Neural progenitor cell (in vitro differentiated cells): Measurements from ENCODE around the gene PRDM16. TPM values are rescaled to one million over a fixed set of nuclear protein-coding genes. Genes with fewer than 3 reads are reported as not detected.
A peak's percentile ranks its signal among the peaks of the same experiment; 100 is the strongest.

Experiments
- DNase-seq: peaks from one replicate; pipeline ENCODE4 v3.0.0-alpha.2; 2016; ENCODE audit warnings: low spot score
- H2AFZ ChIP-seq: fragments of 200-600 bp; sonication (generic); replicated peaks from 2 replicates; pipeline ENCODE4 v1.6.1; 2016; ENCODE audit warnings: antibody characterized with exemption
- H3F3A ChIP-seq: fragments of 200-600 bp; sonication (generic); 2 replicates; pipeline ENCODE4 v1.6.1; 2016; ENCODE audit warnings: antibody characterized with exemption, low read depth
- H3K27ac ChIP-seq: fragments of 200-600 bp; sonication (generic); 2 replicates; pipeline ENCODE4 v1.5.1; 2016; ENCODE audit warnings: mild to moderate bottlenecking
- H3K27me3 ChIP-seq: fragments of 200-600 bp; sonication (generic); 2 replicates; pipeline ENCODE4 v1.6.1; 2016; ENCODE audit warnings: mild to moderate bottlenecking, moderate library complexity
- H3K36me3 ChIP-seq: fragments of 200-600 bp; sonication (generic); 2 replicates; pipeline ENCODE4 v1.5.1; 2016
- H3K4me1 ChIP-seq: fragments of 200-600 bp; sonication (generic); 2 replicates; pipeline ENCODE4 v1.6.1; 2016; ENCODE audit warnings: mixed run types
- H3K4me2 ChIP-seq: fragments of 200-600 bp; sonication (generic); 2 replicates; pipeline ENCODE4 v1.6.1; 2016
- H3K4me3 ChIP-seq: fragments of 200-600 bp; sonication (generic); 2 replicates; pipeline ENCODE4 v1.5.1; 2016
- H3K79me2 ChIP-seq: fragments of 200-600 bp; sonication (generic); 2 replicates; pipeline ENCODE4 v1.6.1; 2016; ENCODE audit warnings: low read depth
- H3K9ac ChIP-seq: fragments of 200-600 bp; sonication (generic); 2 replicates; pipeline ENCODE4 v1.6.1; 2016
- H3K9me3 ChIP-seq: fragments of 200-600 bp; sonication (generic); 2 replicates; pipeline ENCODE4 v1.5.1; 2016; ENCODE audit warnings: low read depth
- H4K20me1 ChIP-seq: fragments of 200-600 bp; sonication (generic); 2 replicates; pipeline ENCODE4 v1.6.1; 2016; ENCODE audit warnings: low read depth
- H3K27ac Mint-ChIP-seq: 3 replicates; pipeline ENCODE4 v1.8.0; 2021; ENCODE audit warnings: mixed read lengths
- H3K27me3 Mint-ChIP-seq: 2 replicates; pipeline ENCODE4 v1.8.0; 2022; ENCODE audit warnings: low read depth, mild to moderate bottlenecking, inconsistent platforms, moderate library complexity, mixed read lengths; ENCODE audit not compliant: insufficient read depth
- H3K36me3 Mint-ChIP-seq: 3 replicates; pipeline ENCODE4 v1.8.0; 2021; ENCODE audit warnings: mixed read lengths
- H3K4me1 Mint-ChIP-seq: 3 replicates; pipeline ENCODE4 v1.8.0; 2021; ENCODE audit warnings: mixed read lengths
- H3K4me3 Mint-ChIP-seq: 3 replicates; pipeline ENCODE4 v1.8.0; 2021; ENCODE audit warnings: mild to moderate bottlenecking, moderate library complexity, mixed read lengths
- H3K9me3 Mint-ChIP-seq: 3 replicates; pipeline ENCODE4 v1.8.0; 2020; ENCODE audit warnings: mixed read lengths
- EZH2 ChIP-seq: fragments of 200-600 bp; sonication (generic); IDR thresholded peaks from 2 replicates; pipeline ENCODE4 v1.6.1; 2017; ENCODE audit warnings: antibody characterized with exemption, mild to moderate bottlenecking, moderate library complexity
- EZH2phosphoT487 ChIP-seq: fragments of 200-600 bp; sonication (generic); IDR thresholded peaks from 2 replicates; pipeline ENCODE4 v1.6.1; 2017; ENCODE audit warnings: antibody characterized with exemption
- total RNA-seq: library from RNA; depleted of rRNA; stranded (reverse); fragments of >200 nt; gene quantifications from 2 replicates; pipeline ENCODE4 v1.2.3, GENCODE V29; 2015; ENCODE audit warnings: low replicate concordance
- TF ChIP-seq, protein P1 (sequence below): fragments of 200-600 bp; sonication (generic); IDR thresholded peaks from 2 replicates; pipeline ENCODE4 v1.5.1; 2017; ENCODE audit warnings: antibody characterized with exemption, mild to moderate bottlenecking

The PRDM16 gene
- total RNA-seq, 1 donor from 2014 or later = 1.9 TPM

DNA sequence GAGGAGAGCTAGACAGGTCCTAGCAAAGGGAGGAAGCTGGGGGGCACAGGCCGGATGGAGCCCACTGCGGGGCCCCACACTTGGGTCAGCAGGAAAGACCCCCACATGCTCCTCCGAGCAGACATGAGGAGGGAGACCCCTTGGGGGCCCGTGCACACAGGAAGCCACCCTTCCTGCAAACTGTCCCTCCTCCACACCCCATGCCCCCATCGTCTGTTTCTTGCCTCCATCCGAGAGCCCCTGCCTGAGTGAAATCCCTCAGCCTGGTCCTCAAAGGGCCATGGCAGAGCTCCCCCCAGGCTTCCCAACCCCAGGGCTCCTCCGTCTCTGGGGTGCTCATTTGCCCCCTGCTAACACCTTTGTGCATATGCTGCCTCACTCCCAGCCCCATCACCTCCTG is 168.0 kb downstream of the PRDM16 start:
- no peak overlapping the region for H3K9ac ChIP-seq
- no peak for DNase-seq
- H2AFZ ChIP-seq = no peak overlapping the region
- peaks cover 10% of the 10 kb centered on the region for H3K27me3 Mint-ChIP-seq
- H3K4me1 ChIP-seq = peaks cover 6% of the 10 kb centered on the region
- H3K79me2 ChIP-seq = no peaks in the 10 kb centered on the region
- no peak overlapping the region for H3K4me2 ChIP-seq
- no peak overlapping the region for H3K27ac ChIP-seq
- no peaks in the 10 kb centered on the region for H3K9me3 Mint-ChIP-seq
- no peaks in the 10 kb centered on the region for H3F3A ChIP-seq
- TF ChIP-seq EZH2phosphoT487 (no peak), EZH2 (no peak)
- TF ChIP-seq, protein P1, sequence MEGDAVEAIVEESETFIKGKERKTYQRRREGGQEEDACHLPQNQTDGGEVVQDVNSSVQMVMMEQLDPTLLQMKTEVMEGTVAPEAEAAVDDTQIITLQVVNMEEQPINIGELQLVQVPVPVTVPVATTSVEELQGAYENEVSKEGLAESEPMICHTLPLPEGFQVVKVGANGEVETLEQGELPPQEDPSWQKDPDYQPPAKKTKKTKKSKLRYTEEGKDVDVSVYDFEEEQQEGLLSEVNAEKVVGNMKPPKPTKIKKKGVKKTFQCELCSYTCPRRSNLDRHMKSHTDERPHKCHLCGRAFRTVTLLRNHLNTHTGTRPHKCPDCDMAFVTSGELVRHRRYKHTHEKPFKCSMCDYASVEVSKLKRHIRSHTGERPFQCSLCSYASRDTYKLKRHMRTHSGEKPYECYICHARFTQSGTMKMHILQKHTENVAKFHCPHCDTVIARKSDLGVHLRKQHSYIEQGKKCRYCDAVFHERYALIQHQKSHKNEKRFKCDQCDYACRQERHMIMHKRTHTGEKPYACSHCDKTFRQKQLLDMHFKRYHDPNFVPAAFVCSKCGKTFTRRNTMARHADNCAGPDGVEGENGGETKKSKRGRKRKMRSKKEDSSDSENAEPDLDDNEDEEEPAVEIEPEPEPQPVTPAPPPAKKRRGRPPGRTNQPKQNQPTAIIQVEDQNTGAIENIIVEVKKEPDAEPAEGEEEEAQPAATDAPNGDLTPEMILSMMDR = no peak
- H3K4me1 Mint-ChIP-seq = peaks cover 19% of the 10 kb centered on the region
- no peak overlapping the region for H3K4me3 ChIP-seq
- H3K27me3 ChIP-seq = no peaks in the 10 kb centered on the region
- H3K4me3 Mint-ChIP-seq = no peak overlapping the region
- H4K20me1 ChIP-seq = no peaks in the 10 kb centered on the region
- no peaks in the 10 kb centered on the region for H3K36me3 Mint-ChIP-seq
- no peak overlapping the region for H3K27ac Mint-ChIP-seq
- H3K9me3 ChIP-seq = no peaks in the 10 kb centered on the region
- no peaks in the 10 kb centered on the region for H3K36me3 ChIP-seq

DNA sequence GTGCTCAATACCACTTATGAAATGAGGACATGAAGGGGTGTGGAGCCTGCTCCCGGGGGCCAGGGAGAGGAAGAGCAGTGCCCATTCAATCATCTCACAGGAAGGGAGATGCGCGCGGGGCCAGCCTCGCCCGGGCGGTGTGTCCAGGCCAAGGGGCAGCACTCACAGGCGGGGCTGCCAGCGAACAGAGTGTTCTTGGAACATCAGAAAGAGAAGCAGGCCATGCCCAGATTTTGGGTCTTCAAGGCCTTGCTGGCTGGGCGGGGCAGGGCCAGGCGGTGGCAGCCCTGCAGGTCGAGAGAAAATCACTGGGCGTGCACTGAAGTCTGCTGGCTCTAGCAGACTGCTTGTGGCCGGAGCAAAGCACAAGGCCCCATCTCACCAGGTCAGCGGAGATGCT is 168.6 kb downstream of the PRDM16 start:
- H3K27ac Mint-ChIP-seq = peak overlapping the region; percentile 37
- H3K4me1 Mint-ChIP-seq = peaks cover 15% of the 10 kb centered on the region

DNA sequence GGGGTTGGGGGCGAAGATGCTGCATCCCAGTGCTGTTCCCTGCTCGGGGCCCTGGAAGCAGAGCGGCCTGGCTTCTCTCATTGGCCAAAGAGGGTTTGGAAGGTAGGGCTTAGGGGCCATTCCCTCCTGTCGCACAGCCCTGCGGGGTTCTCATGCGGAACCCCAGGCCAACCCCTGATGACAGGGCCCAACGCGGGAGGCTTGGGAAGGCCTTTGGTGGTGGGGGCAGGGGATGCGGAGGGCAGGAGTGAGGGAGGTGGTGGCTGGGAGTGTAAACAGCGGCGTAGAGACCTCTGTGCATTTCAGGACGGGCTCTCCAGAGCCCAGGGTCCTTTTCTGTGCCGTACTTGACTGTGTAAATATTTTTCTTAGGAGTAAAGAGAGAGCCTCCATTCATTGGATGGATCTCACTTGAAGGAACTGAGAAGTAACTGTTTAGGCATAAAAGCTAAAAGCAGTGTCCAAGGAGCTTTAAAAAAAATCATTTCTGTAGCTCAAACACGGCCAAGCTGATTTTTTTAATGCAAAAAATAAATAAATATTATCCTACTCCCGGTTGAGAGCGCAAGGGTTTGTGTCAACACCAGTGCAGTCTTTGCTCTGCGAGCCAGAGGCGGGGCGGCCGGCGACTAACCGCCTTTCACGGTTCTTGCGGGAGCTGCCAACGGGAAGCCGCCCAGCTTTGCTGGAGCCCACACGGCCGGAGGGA is 169.1 kb downstream of the PRDM16 start:
- no peak overlapping the region for H3K9ac ChIP-seq
- Mint-ChIP-seq H3K4me1 (peaks cover 14% of the 10 kb centered on the region), H3K27me3 (peaks cover 4% of the 10 kb centered on the region), H3K36me3 (no peaks in the 10 kb centered on the region), H3K27ac (no peak overlapping the region), H3K4me3 (no peak overlapping the region), H3K9me3 (no peaks in the 10 kb centered on the region)
- peaks cover 4% of the 10 kb centered on the region for H3K4me1 ChIP-seq
- H3K27ac ChIP-seq = no peak overlapping the region
- H3K9me3 ChIP-seq = no peaks in the 10 kb centered on the region
- H2AFZ ChIP-seq = no peak overlapping the region
- no peak overlapping the region for H3K4me2 ChIP-seq
- DNase-seq = no peak
- H3F3A ChIP-seq = no peaks in the 10 kb centered on the region
- H3K36me3 ChIP-seq = no peaks in the 10 kb centered on the region
- no peak for TF ChIP-seq EZH2
- TF ChIP-seq EZH2phosphoT487 = no peak
- TF ChIP-seq, protein P1 = no peak
- H3K27me3 ChIP-seq = no peaks in the 10 kb centered on the region
- H3K4me3 ChIP-seq = no peak overlapping the region
- no peaks in the 10 kb centered on the region for H4K20me1 ChIP-seq
- H3K79me2 ChIP-seq = no peaks in the 10 kb centered on the region

More for the DNA sequence above, 168.6 kb downstream of the PRDM16 start:
- Mint-ChIP-seq H3K36me3 (no peaks in the 10 kb centered on the region), H3K27me3 (peaks cover 4% of the 10 kb centered on the region), H3K4me3 (no peak overlapping the region), H3K9me3 (no peaks in the 10 kb centered on the region)
- no peaks in the 10 kb centered on the region for H3K36me3 ChIP-seq
- no peaks in the 10 kb centered on the region for H3K27me3 ChIP-seq
- no peak overlapping the region for H3K4me2 ChIP-seq
- no peak for DNase-seq
- no peaks in the 10 kb centered on the region for H4K20me1 ChIP-seq
- no peak for TF ChIP-seq EZH2
- TF ChIP-seq, protein P1 = no peak
- TF ChIP-seq EZH2phosphoT487 = no peak
- H3K9ac ChIP-seq = no peak overlapping the region
- H3F3A ChIP-seq = no peaks in the 10 kb centered on the region
- no peaks in the 10 kb centered on the region for H3K79me2 ChIP-seq
- no peak overlapping the region for H3K4me3 ChIP-seq
- no peak overlapping the region for H2AFZ ChIP-seq
- no peak overlapping the region for H3K27ac ChIP-seq
- H3K9me3 ChIP-seq = no peaks in the 10 kb centered on the region
- peaks cover 4% of the 10 kb centered on the region for H3K4me1 ChIP-seq
